ENCODE results near the gene NUMBL. TPM values are rescaled to one million over a fixed set of nuclear protein-coding genes. Genes with fewer than 3 reads are reported as not detected.

NUMBL gene
- total and polyA plus RNA-seq, 2 of the 8 experiments (the other 6 are each of a cell fraction or from before 2014, with no cell fraction given), result 13.5 to 24.8 TPM

- Histone ChIP-seq H4K91ac (replicated peaks; ENCODE audit: insufficient read length, low read length) (no peak overlapping the region), H3K4me1 (replicated peaks in 1 of 4; ENCODE audit: control insufficient read depth in 3 of 4, insufficient read depth in 4 of 4, low read length in 3 of 4) (peaks cover 0 to 9% (median 4%) of the 10 kb centered on the region in 4 experiments; a peak in 5 of 7 replicates), H3K4ac (replicated peaks; ENCODE audit: insufficient read length, low read depth, low read length) (no peak overlapping the region), H2BK5ac (ENCODE audit: low read depth, low read length) (no peak overlapping the region), H2AK5ac (ENCODE audit: low read depth, low read length) (no peak overlapping the region), H2BK15ac (ENCODE audit: low read length) (no peak overlapping the region), H3K4me2 (ENCODE audit: insufficient read depth in 1 of 2, low read depth in 2 of 2, low read length in 2 of 2) (no peak overlapping the region), H3K23ac (ENCODE audit: insufficient read length) (no peak overlapping the region), H3K23me2 (ENCODE audit: low read depth, low read length) (no peaks in the 10 kb centered on the region), H3K18ac (ENCODE audit: extremely low read depth, low read length) (no peak overlapping the region), H3K27ac (ENCODE audit: low read depth, low read length) (no peak overlapping the region), H3K79me2 (ENCODE audit: control insufficient read depth in 1 of 2, insufficient read depth in 2 of 2, low read length in 2 of 2) (no peaks in the 10 kb centered on the region), H2AFZ (ENCODE audit: low read length) (no peak overlapping the region), H3K9me3 (ENCODE audit: insufficient read depth in 2 of 2, low read depth in 1 of 2, low read length in 1 of 2) (no peaks in the 10 kb centered on the region), H3K56ac (replicated peaks; ENCODE audit: insufficient read length, low read depth, low read length) (no peak overlapping the region), H2BK120ac (replicated peaks; ENCODE audit: low read depth, low read length) (no peak overlapping the region), H3K14ac (ENCODE audit: insufficient read length) (no peak overlapping the region), H3K9ac (replicated peaks in 1 of 4; ENCODE audit: extremely low read depth in 1 of 4, low read depth in 3 of 4, low read length in 3 of 4) (no peak overlapping the region), H3K36me3 (ENCODE audit: control insufficient read depth in 2 of 4, insufficient read depth in 4 of 4, low read length in 3 of 4) (peaks cover 0 to 7% (median 3%) of the 10 kb centered on the region in 4 experiments; a peak in 2 of 8 replicates), H3K4me3 (ENCODE audit: extremely low read depth in 1 of 4, insufficient read depth in 2 of 4, low read depth in 3 of 4, low read length in 4 of 4) (no peak overlapping the region), H4K8ac (ENCODE audit: extremely low read depth, insufficient read depth, low read length) (no peak overlapping the region), H4K20me1 (replicated peaks in 1 of 2; ENCODE audit: control insufficient read depth in 1 of 2, insufficient read depth in 2 of 2, low read length in 2 of 2) (peaks cover 0 to 2% of the 10 kb centered on the region in 2 experiments), H2BK20ac (ENCODE audit: low read length) (peak overlapping the region; percentile 66; the same call in 1 of the 2 replicates), H2BK12ac (ENCODE audit: low read depth, low read length) (no peak overlapping the region), H4K5ac (ENCODE audit: insufficient read length, low read depth, low read length) (no peak overlapping the region), H3K27me3 (replicated peaks in 1 of 4; ENCODE audit: control insufficient read depth in 3 of 4, extremely low read depth in 1 of 4, insufficient read depth in 3 of 4, low read length in 3 of 4) (peaks cover 0 to 13% (median 8%) of the 10 kb centered on the region in 4 experiments; a peak in 3 of 7 replicates), H3K79me1 (ENCODE audit: low read depth, low read length) (no peaks in the 10 kb centered on the region)
- DNase-seq (ENCODE audit: low read depth in 1 of 2, low spot score in 2 of 2), result no peak
- ChIA-PET POLR2A (ENCODE audit: partially characterized antibody) (interaction anchor here (0.6 to 2.4 kb wide), 4 partner anchors 9 to 85 kb away, joined by 3 to 8 read pairs (median 4); no protein-coding TSS in a partner anchor), CTCF (ENCODE audit: partially characterized antibody) (interaction anchor here (0.6 to 4.9 kb wide), 9 partner anchors 9 to 318 kb away, joined by 3 to 100 read pairs (median 29); partner anchors contain the start of gene LTBP4)
- WGBS, 2 experiments (ENCODE audit: extremely low coverage in 1 of 2, insufficient coverage in 1 of 2, insufficient read length in 1 of 2, insufficient replicate concordance in 2 of 2, low coverage in 1 of 2, low lambda C conversion rate in 2 of 2, missing lambda C conversion rate in 1 of 2), result 88% methylated on average over 5 of the region's 5 CpGs; no CpG with 5 or more reads in 1 of the 2 experiments
- no peak for FAIRE-seq
- TF ChIP-seq CHD1 (IDR thresholded peaks at IDR 0.05; ENCODE audit: low read depth, low read length) (no peak), CHD2 (IDR thresholded peaks at IDR 0.05; ENCODE audit: low read length) (no peak), JUND (IDR thresholded peaks at IDR 0.05; ENCODE audit: low read length) (no peak), KDM1A (IDR thresholded peaks at IDR 0.05; ENCODE audit: borderline replicate concordance, low read length) (no peak), ASH2L (IDR thresholded peaks at IDR 0.05; ENCODE audit: low read length) (no peak), ATF3 (IDR thresholded peaks at IDR 0.05; ENCODE audit: insufficient read depth, low read depth, low read length) (no peak), BCL11A (IDR thresholded peaks at IDR 0.05; ENCODE audit: low read depth in 2 of 2, low read length in 2 of 2) (no peak), TAF7 (optimal IDR thresholded peaks at IDR 0.05; ENCODE audit: borderline replicate concordance, low read depth, low read length) (no peak), CEBPB (IDR thresholded peaks at IDR 0.05; ENCODE audit: low read depth, low read length) (no peak), SUZ12 (IDR thresholded peaks at IDR 0.05; ENCODE audit: low read length) (no peak), BRCA1 (IDR thresholded peaks at IDR 0.05; ENCODE audit: low read depth, low read length) (no peak), HDAC2 (IDR thresholded peaks at IDR 0.05; ENCODE audit: borderline replicate concordance in 1 of 2, low read depth in 2 of 2, low read length in 2 of 2) (no peak)
Measured at GRCh38 chr19:40633207-40633606, 57.2 kb downstream of the NUMBL start.
